Endothelial cell of umbilical vein (primary cell): Measurements from ENCODE around the gene FSD1. TPM values are rescaled to one million over a fixed set of nuclear protein-coding genes. Genes with fewer than 3 reads are reported as not detected.

Experiments used
- BruUV-seq: library from RNA; stranded (reverse); fragments of 400-500 nt; replicated peaks from 2 replicates; lab custom pipeline; 2021; lab: Mats Ljungman, UMichigan
- CTCF ChIA-PET: fragments of 300-600, 350-600 bp; sonication (Branson Sonifier 250); formaldehyde crosslinking; loops from one replicate; lab custom pipeline; 2021; ENCODE audit warnings: antibody characterized with exemption, inconsistent platforms; lab: Charles Lee
- POLR2A ChIA-PET: fragments of 300-600, 350-600 bp; sonication (Branson Sonifier 250); formaldehyde crosslinking; loops from one replicate; lab custom pipeline; 2021; ENCODE audit warnings: antibody characterized with exemption, inconsistent platforms; lab: Charles Lee
- DNase-seq: peaks from one replicate; pipeline ENCODE4 v3.0.0-alpha.2; 2011; ENCODE audit warnings: low read depth, low spot score
- FAIRE-seq: peaks from 2 replicates; lab custom pipeline; 2011; peaks lifted over from hg19 to GRCh38; lab: Jason Lieb, UNC
- H2AFZ ChIP-seq: 2 replicates; pipeline ENCODE4 v1.6.0; 2012; ENCODE audit warnings: low read depth, low read length, control low read depth, inconsistent platforms
- H3K27ac ChIP-seq: 2 replicates; pipeline ENCODE4 v1.5.1; 2011; ENCODE audit warnings: low read depth, mild to moderate bottlenecking, control low read depth, low read length, moderate library complexity; ENCODE audit not compliant: insufficient read depth
- H3K27me3 ChIP-seq, 2 experiments: 2 replicates each; pipeline versions ENCODE4 v1.6.0 to v1.6.1; 2011; ENCODE audit warnings: low read length in 2 of 2, mixed read lengths in 1 of 2; ENCODE audit not compliant: control insufficient read depth in 2 of 2, insufficient read depth in 2 of 2
- H3K36me3 ChIP-seq, 2 experiments: 2 replicates in 1 of 2; 3 replicates in 1 of 2; pipeline ENCODE4 v1.5.1; 2011; ENCODE audit warnings: low read length in 2 of 2, mild to moderate bottlenecking in 1 of 2, moderate library complexity in 1 of 2; ENCODE audit not compliant: control insufficient read depth in 2 of 2, insufficient read depth in 2 of 2; ENCODE audit errors: extremely low read depth in 1 of 2
- H3K4me1 ChIP-seq: 3 replicates; pipeline ENCODE4 v1.5.1; 2011; ENCODE audit warnings: mild to moderate bottlenecking, low read length; ENCODE audit not compliant: control insufficient read depth, insufficient read depth; ENCODE audit errors: extremely low read depth
- H3K4me2 ChIP-seq: 2 replicates; pipeline ENCODE4 v1.6.1; 2011; ENCODE audit warnings: low read length, control low read depth, mixed read lengths; ENCODE audit not compliant: insufficient read depth
- H3K4me3 ChIP-seq, 3 experiments: fragments of 200-600 bp in 1 of 3; sonication (generic), shearing (Covaris generic) in 1 of 3; replicated peaks in 1 of 3; 2 replicates each; pipeline ENCODE4 v1.5.1; 2011 to 2016; ENCODE audit warnings: control low read depth in 3 of 3, low read length in 3 of 3, mild to moderate bottlenecking in 2 of 3, inconsistent platforms in 1 of 3, low read depth in 1 of 3, moderate library complexity in 1 of 3; ENCODE audit not compliant: insufficient read depth in 1 of 3
- H3K79me2 ChIP-seq: 2 replicates; pipeline ENCODE4 v1.6.0; 2012; ENCODE audit warnings: low read length, inconsistent platforms; ENCODE audit not compliant: control insufficient read depth, insufficient read depth
- H3K9ac ChIP-seq: replicated peaks from 2 replicates; pipeline ENCODE3; 2011; ENCODE audit warnings: low read length, control low read depth; ENCODE audit not compliant: insufficient read depth; ENCODE audit errors: extremely low read depth
- H3K9me1 ChIP-seq: replicated peaks from 3 replicates; pipeline ENCODE4 v1.6.0; 2011; ENCODE audit warnings: mild to moderate bottlenecking, low read length; ENCODE audit not compliant: control insufficient read depth, insufficient read depth; ENCODE audit errors: extremely low read depth
- H3K9me3 ChIP-seq: replicated peaks from 2 replicates; pipeline ENCODE4 v1.5.1; 2012; ENCODE audit warnings: low read length, inconsistent platforms; ENCODE audit not compliant: control insufficient read depth, insufficient read depth
- H4K20me1 ChIP-seq: replicated peaks from 2 replicates; pipeline ENCODE3; 2011; ENCODE audit warnings: mild to moderate bottlenecking, low read length; ENCODE audit not compliant: control insufficient read depth, insufficient read depth; ENCODE audit errors: extremely low read depth
- CTCF ChIP-seq, 2 donors: IDR thresholded peaks; 1 replicate in 1 of 2; 2 replicates in 1 of 2; pipeline ENCODE4 v1.5.1; 2011; ENCODE audit warnings: low read length in 2 of 2, mild to moderate bottlenecking in 2 of 2, moderate library complexity in 2 of 2, control low read depth in 1 of 2, inconsistent platforms in 1 of 2, low read depth in 1 of 2; ENCODE audit not compliant: insufficient read depth in 1 of 2; ENCODE audit errors: extremely low read depth in 1 of 2
- FOS ChIP-seq: IDR thresholded peaks from 2 replicates; pipeline ENCODE4 v1.6.1; 2011; ENCODE audit warnings: mild to moderate bottlenecking, low read length, moderate library complexity, borderline replicate concordance; ENCODE audit not compliant: insufficient read depth
- GATA2 ChIP-seq: IDR thresholded peaks from 2 replicates; pipeline ENCODE4 v1.7.0; 2011; ENCODE audit warnings: low read depth, mild to moderate bottlenecking, moderate library complexity, mixed read lengths, low read length; ENCODE audit not compliant: insufficient read length, insufficient read depth
- JUN ChIP-seq: IDR thresholded peaks from 2 replicates; pipeline ENCODE4 v1.6.1; 2011; ENCODE audit warnings: borderline replicate concordance, low read depth; ENCODE audit not compliant: insufficient read length, insufficient read depth
- MAX ChIP-seq: IDR thresholded peaks from 2 replicates; pipeline ENCODE4 v1.6.1; 2011; ENCODE audit not compliant: insufficient read depth, insufficient read length
- MYC ChIP-seq: IDR thresholded peaks from one replicate; pipeline ENCODE4 v1.6.1; 2011; ENCODE audit warnings: mild to moderate bottlenecking, low read depth, low read length
- POLR2A ChIP-seq: IDR thresholded peaks from 2 replicates; pipeline ENCODE4 v1.6.1; 2012; ENCODE audit warnings: low read depth, mild to moderate bottlenecking, control low read depth, low read length
- dilution Hi-C: fragments of 300-500 bp; cut with MboI; formaldehyde crosslinking; loops from one replicate; pipeline ENCODE4 v1.15.0; 2019; ENCODE audit warnings: low sequenced_read_pairs; ENCODE audit not compliant: extremely low pct_ligation_motif_present
- intact Hi-C: fragments of 100-400 bp; cut with micrococcal nuclease; formaldehyde crosslinking; loops from one replicate; pipeline ENCODE4 v1.10.0; 2022
- polyA plus RNA-seq, 4 experiments: library from polyadenylated mRNA; depleted of rRNA in 3 of 4; stranded (reverse) in 3 of 4; unstranded in 1 of 4; fragments of >200 nt; gene quantifications; 2 replicates each; pipeline versions ENCODE4 v1.2.1 to v1.2.3, GENCODE V29; 2011 to 2012; ENCODE audit warnings: missing spikeins in 1 of 4
- total RNA-seq: library from RNA; stranded (reverse); gene quantifications from 2 replicates; pipeline ENCODE4 v1.2.3, GENCODE V29; 2021

The FSD1 gene
- total and polyA plus RNA-seq, 2 donors (not counting 3 experiments of a cell fraction or from before 2014, with no cell fraction given): 25.8 to 55.5 TPM

- no peak overlapping the region for H3K27ac ChIP-seq
- FAIRE-seq (no peak), DNase-seq (no peak)
- H3K9ac ChIP-seq: no peak overlapping the region
- no peaks in the 10 kb centered on the region for H3K9me1 ChIP-seq
- TF ChIP-seq FOS (no peak), CTCF (IDR thresholded peaks at IDR 0.05; ENCODE audit: extremely low read depth in 1 of 2, insufficient read depth in 1 of 2, low read depth in 1 of 2, low read length in 2 of 2) (no peak), MYC (no peak), GATA2 (no peak), JUN (no peak), POLR2A (no peak), MAX (no peak)
- intact Hi-C loops: no loop called here
- H3K9me3 ChIP-seq: no peaks in the 10 kb centered on the region
- H2AFZ ChIP-seq: no peak overlapping the region
- peaks cover 5 to 51% of the 10 kb centered on the region in 2 experiments for H3K36me3 ChIP-seq
- H4K20me1 ChIP-seq: no peaks in the 10 kb centered on the region
- H3K4me3 ChIP-seq: no peak overlapping the region
- dilution Hi-C loops: loop anchor here (10.0 kb wide), 1 partner anchor 48 kb away; no protein-coding TSS in a partner anchor
- H3K4me2 ChIP-seq: no peak overlapping the region
- POLR2A ChIA-PET: no interaction called here
- no peaks in the 10 kb centered on the region for H3K27me3 ChIP-seq
- CTCF ChIA-PET: interaction anchor here (1.6 to 1.7 kb wide), 2 partner anchors 9 to 34 kb away, joined by 4 to 6 read pairs; partner anchors contain the start of gene SH3GL1
- H3K4me1 ChIP-seq: peaks cover 20% of the 10 kb centered on the region
- peaks cover 43% of the 10 kb centered on the region for H3K79me2 ChIP-seq
- BruUV-seq: no TSS peak
Measured at GRCh38 chr19:4366666-4367335, 62.4 kb downstream of the FSD1 start.
